Measurements from ENCODE around the gene CHMP3. TPM values are rescaled to one million over a fixed set of nuclear protein-coding genes. Genes with fewer than 3 reads are reported as not detected.

CHMP3 gene
- polyA plus RNA-seq (2011; rRNA removed) (107 and 145 TPM in 2 replicates), polyA minus RNA-seq (2011; rRNA and poly(A)+ RNA removed) (27.1 and 29.4 TPM in 2 replicates)

DNA sequence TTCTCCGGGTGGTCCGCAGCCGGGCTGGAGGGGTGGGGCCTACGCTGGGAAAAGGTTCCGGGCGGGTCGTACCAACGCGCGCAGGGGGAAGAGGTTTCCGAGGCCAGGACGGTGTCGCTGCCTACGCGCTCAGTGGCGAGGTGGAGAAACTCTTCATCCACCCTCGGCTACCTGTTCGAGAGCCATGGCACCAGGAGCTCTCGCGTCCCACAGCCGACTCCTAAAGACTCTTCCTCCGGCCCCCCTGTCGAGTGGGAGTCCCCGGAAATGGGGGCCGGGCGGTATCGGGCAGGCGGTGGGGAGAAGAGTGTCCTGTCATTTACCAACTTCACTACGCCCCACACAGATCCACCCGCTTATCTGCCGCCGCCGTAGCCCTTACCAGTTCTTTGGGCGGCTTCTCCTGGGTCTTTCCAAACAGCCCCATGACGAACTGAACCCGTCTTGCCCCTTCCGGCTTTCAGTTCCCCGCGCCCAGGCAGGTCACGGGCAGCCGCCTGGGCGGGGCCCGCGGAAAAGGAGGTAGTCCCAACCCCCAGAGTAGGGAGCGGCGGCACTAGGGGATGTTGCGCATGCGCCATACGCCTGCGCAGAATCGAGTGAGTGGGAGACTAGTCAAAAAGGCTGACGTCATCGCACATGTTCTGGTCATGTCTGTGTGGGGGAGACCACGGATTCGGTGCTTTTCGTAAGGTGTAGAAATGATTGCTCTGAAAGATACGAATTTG, at the start of gene CHMP3:
Gene CHMP3, minus strand, starts transcription at position 522 of the 728 bp plus-strand sequence. Its CDS starts 95 bp downstream, at position 427.
- ChIA-PET CTCF (interaction anchor here (2.0 kb wide), 1 partner anchor 10 kb away, joined by 9 read pairs; no protein-coding TSS in a partner anchor), POLR2A (no interaction called here)
- peak within 1 kb of the TSS; percentile 80 for H3K4me3 ChIP-seq (ENCODE audit: low read depth, low read length)
- DNase-seq (ENCODE audit: low read depth) = peak; percentile 78
- H3K27me3 ChIP-seq (ENCODE audit: control insufficient read depth, insufficient read depth, low read length) = no peaks in the 10 kb centered on the region
- no peaks in the 10 kb centered on the region for H3K36me3 ChIP-seq (ENCODE audit: control insufficient read depth, insufficient read depth, low read length)
- TF ChIP-seq CTCF (IDR thresholded peaks at IDR 0.05; ENCODE audit: insufficient read depth, low read depth, low read length) = no peak

GRCh38 chr2:86610871-86611270, 47.6 kb upstream of the CHMP3 start:
- no peak for TF ChIP-seq CTCF (IDR thresholded peaks at IDR 0.05; ENCODE audit: insufficient read depth, low read depth, low read length)
- peaks cover 6% of the 10 kb centered on the region for H3K36me3 ChIP-seq (ENCODE audit: control insufficient read depth, insufficient read depth, low read length)
- CTCF ChIA-PET = interaction anchor here (0.6 kb wide), 1 partner anchor 432 kb away, joined by 4 read pairs; no protein-coding TSS in a partner anchor

DNA sequence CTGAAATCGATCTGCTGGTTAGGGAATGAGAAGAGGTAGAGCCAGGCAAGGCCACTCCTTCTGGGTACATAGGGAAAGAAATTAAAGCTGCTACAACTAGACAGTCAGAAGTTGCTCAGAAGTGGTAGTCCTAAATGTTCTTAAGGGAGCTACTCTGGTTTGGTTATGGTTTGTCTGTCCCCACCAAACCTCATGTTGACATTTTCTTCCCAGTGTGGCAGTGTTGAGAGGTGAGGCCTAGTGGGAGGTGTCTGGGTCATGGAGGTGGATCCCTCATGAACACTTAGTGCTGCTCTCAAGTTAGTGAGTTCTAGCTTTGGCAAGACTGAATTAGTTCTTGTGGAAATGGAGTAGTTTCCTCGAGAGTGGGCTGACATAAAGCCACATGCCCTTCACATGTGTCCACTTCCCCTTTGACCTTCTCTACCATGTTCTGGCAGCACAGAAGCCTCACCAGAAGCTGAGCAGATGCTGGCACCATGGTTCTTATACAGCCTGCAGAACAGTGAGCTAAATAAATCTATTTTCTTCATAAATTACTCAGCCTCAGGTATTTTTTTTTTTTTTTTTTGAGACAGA, 45.7 kb upstream of the CHMP3 start:
- no peak for DNase-seq (ENCODE audit: low read depth)
- POLR2A ChIA-PET = interaction anchor here (0.7 to 1.0 kb wide), 2 partner anchors 12 to 29 kb away, joined by 3 to 8 read pairs; no protein-coding TSS in a partner anchor
- Histone ChIP-seq H3K36me3 (ENCODE audit: control insufficient read depth, insufficient read depth, low read length) (peaks cover 5% of the 10 kb centered on the region), H3K4me3 (ENCODE audit: low read depth, low read length) (no peak overlapping the region), H3K27me3 (ENCODE audit: control insufficient read depth, insufficient read depth, low read length) (no peaks in the 10 kb centered on the region)
- TF ChIP-seq CTCF (IDR thresholded peaks at IDR 0.05; ENCODE audit: insufficient read depth, low read depth, low read length) = no peak
- CTCF ChIA-PET = interaction anchor here (0.8 kb wide), 1 partner anchor 17 kb away, joined by 3 read pairs; no protein-coding TSS in a partner anchor

More at GRCh38 chr2:86610871-86611270, 47.6 kb upstream of the CHMP3 start:
- Histone ChIP-seq H3K27me3 (ENCODE audit: control insufficient read depth, insufficient read depth, low read length) (no peaks in the 10 kb centered on the region), H3K4me3 (ENCODE audit: low read depth, low read length) (no peak overlapping the region)
- DNase-seq (ENCODE audit: low read depth) = no peak
- POLR2A ChIA-PET = no interaction called here

- H3K27me3 ChIP-seq (ENCODE audit: control insufficient read depth, insufficient read depth, low read length) = no peaks in the 10 kb centered on the region
- DNase-seq (ENCODE audit: low read depth) = no peak
- ChIA-PET POLR2A (no interaction called here), CTCF (no interaction called here)
- TF ChIP-seq CTCF (IDR thresholded peaks at IDR 0.05; ENCODE audit: insufficient read depth, low read depth, low read length) = no peak
- H3K4me3 ChIP-seq (ENCODE audit: low read depth, low read length) = no peak overlapping the region
- no peaks in the 10 kb centered on the region; the same call in 1 of the 2 replicates for H3K36me3 ChIP-seq (ENCODE audit: control insufficient read depth, insufficient read depth, low read length)
Measured at GRCh38 chr2:86603905-86604304, 40.7 kb upstream of the CHMP3 start.

DNA sequence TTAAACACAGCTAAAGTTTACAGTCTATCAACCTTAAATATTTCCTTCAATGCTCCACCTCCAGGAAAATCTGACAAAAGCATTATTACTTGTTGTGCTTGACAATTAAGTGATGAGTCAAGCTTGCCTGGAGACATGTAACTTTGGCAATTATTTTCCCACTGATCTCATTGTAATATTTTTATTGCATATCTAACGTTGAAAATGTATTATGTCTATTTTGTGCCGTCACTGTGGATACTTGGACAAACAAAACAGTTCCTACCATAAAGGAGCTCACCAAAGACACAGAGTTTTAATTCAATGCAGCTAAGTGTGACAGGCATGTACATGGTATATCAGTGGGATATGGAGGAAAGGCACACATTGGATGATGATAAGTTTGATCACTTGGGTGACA, 35.7 kb upstream of the CHMP3 start:
- H3K27me3 ChIP-seq (ENCODE audit: control insufficient read depth, insufficient read depth, low read length) = 0 out of 2 replicates have a peak, but pooled peaks cover 1% of the 10 kb centered on the region
- DNase-seq (ENCODE audit: low read depth) = no peak
- no peaks in the 10 kb centered on the region for H3K36me3 ChIP-seq (ENCODE audit: control insufficient read depth, insufficient read depth, low read length)
- ChIA-PET POLR2A (no interaction called here), CTCF (interaction anchor here (0.7 kb wide), 1 partner anchor 239 kb away, joined by 3 read pairs; no protein-coding TSS in a partner anchor)
- no peak overlapping the region for H3K4me3 ChIP-seq (ENCODE audit: low read depth, low read length)
- no peak for TF ChIP-seq CTCF (IDR thresholded peaks at IDR 0.05; ENCODE audit: insufficient read depth, low read depth, low read length)
